Thymus (tissue), 11 donors: ENCODE measurements around the gene RIIAD1. TPM values are rescaled to one million over a fixed set of nuclear protein-coding genes. Genes with fewer than 3 reads are reported as not detected.
A peak's percentile ranks its signal among the peaks of the same experiment; 100 is the strongest.

Experiments
- DNase-seq, 9 donors: peaks; one replicate each; pipeline ENCODE4 v3.0.0-alpha.2; 2013; ENCODE audit warnings: low spot score in 9 of 9, low read depth in 6 of 9, missing footprints in 1 of 9
- H3K27ac ChIP-seq, 2 donors: one replicate each; pipeline ENCODE4 v1.5.1; 2013; ENCODE audit warnings: control low read depth in 1 of 2, low read depth in 1 of 2, low read length in 1 of 2, mild to moderate bottlenecking in 1 of 2, moderate library complexity in 1 of 2
- H3K27me3 ChIP-seq, 2 donors: one replicate each; pipeline ENCODE4 v1.5.1; 2013; ENCODE audit warnings: low read length in 1 of 2; ENCODE audit not compliant: control insufficient read depth in 2 of 2, insufficient read depth in 1 of 2
- H3K36me3 ChIP-seq, 2 donors: one replicate each; pipeline ENCODE4 v1.5.1; 2013; ENCODE audit warnings: low read length in 1 of 2, mild to moderate bottlenecking in 1 of 2, moderate library complexity in 1 of 2; ENCODE audit not compliant: control insufficient read depth in 2 of 2, insufficient read depth in 2 of 2
- H3K4me1 ChIP-seq, 2 donors: one replicate each; pipeline ENCODE4 v1.5.1; 2013; ENCODE audit warnings: low read length in 2 of 2; ENCODE audit not compliant: control insufficient read depth in 2 of 2, insufficient read depth in 2 of 2
- H3K4me3 ChIP-seq, 2 donors: one replicate each; pipeline ENCODE4 v1.5.1; 2013; ENCODE audit warnings: low read length in 2 of 2, control low read depth in 1 of 2, mild to moderate bottlenecking in 1 of 2
- H3K9me3 ChIP-seq, 2 donors: one replicate each; pipeline ENCODE4 v1.5.1; 2013; ENCODE audit warnings: low read length in 1 of 2, mild to moderate bottlenecking in 1 of 2; ENCODE audit not compliant: control insufficient read depth in 2 of 2, insufficient read depth in 1 of 2
- WGBS: extraction: QIAGEN DNeasy Blood & Tissue Kit; methylation state at CpG from one replicate; pipeline ENCODE4 v1.1.7; 2013; 5-methylcytosine and 5-hydroxymethylcytosine counted together
- polyA plus RNA-seq: library from polyadenylated mRNA; stranded (reverse); fragments of 200-250 nt; gene quantifications from one replicate; pipeline ENCODE4 v1.2.3, GENCODE V29; 2013
- total RNA-seq: library from RNA; stranded (reverse); fragments of 120-200 nt; gene quantifications from one replicate; pipeline ENCODE4 v1.2.4, GENCODE V29; 2013
- donor health status: healthy.

The RIIAD1 gene
- total and polyA plus RNA-seq, 2 donors, result 0.21 TPM; not detected in 1

DNA sequence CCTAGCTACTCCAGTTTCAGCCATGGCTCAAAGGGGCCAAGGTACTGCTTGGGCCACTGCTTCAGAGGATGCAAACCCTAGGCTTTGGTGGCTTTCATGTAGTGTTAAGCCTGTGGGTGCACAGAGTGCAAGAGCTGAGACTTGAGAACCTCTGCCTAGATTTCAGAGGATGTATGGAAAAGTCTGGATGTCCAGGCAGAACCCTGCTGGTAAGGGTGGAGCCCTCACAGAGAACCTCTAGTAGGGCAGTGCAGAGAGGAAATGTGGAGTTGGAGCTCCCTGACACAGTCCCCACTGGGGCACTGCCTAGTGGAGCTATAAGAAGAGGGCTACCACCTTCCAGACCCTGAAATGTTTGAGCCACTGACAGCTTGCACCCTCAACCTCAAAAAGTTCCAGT, 16.2 kb downstream of the RIIAD1 start:
- Histone ChIP-seq H3K27me3 (peaks cover 0 to 6% of the 10 kb centered on the region in 2 donors), H3K36me3 (no peaks in the 10 kb centered on the region), H3K9me3 (peaks cover 7 to 11% of the 10 kb centered on the region in 2 donors), H3K27ac (no peak overlapping the region), H3K4me1 (no peaks in the 10 kb centered on the region), H3K4me3 (no peak overlapping the region)
- DNase-seq, result no peak

DNA sequence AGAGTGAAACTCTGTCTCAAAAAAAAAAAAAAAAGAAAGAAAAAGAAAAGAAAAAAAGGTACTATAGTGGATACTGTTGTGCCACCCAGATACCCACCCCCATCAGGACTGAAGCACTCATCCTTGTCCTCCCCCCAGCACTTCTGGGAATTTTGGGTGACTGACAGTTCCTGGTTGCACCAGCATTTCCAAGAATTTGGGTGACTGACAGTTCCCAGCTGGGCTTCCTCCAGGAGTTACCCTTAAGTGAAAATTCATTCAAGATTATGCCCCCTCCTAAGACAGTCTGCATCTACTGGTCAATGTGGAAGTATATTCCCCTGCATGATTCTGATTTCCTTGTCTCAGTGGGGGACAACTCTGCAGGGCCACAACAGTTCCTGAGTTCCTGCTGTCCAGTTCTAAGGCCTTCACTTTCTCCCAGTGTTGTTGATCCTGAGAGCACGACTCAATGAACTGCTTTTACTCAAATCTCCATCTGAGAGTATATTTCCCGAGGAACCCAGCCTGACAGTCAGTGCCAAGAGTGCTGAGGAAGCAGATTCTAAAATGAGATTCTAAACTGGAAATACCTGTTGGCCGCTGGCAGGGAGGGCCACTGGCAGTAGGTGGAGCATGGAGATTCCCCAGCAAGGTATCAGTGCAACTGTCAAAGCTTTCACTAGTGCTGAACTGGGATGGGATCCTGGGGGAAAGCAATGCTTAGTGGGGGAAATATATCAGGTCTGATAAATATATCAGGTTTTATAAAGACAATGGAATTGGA, 18.5 kb downstream of the RIIAD1 start:
- H3K27me3 ChIP-seq, result peaks cover 0 to 6% of the 10 kb centered on the region in 2 donors
- 81% methylated on average over 3 of the region's 3 CpGs for WGBS
- H3K36me3 ChIP-seq, result no peaks in the 10 kb centered on the region
- peaks cover 7 to 11% of the 10 kb centered on the region in 2 donors for H3K9me3 ChIP-seq
- no peak overlapping the region for H3K4me3 ChIP-seq
- H3K27ac ChIP-seq, result no peak overlapping the region
- DNase-seq, result peak in 1 of 9 donors; percentile 10
- no peaks in the 10 kb centered on the region for H3K4me1 ChIP-seq

- no peak for DNase-seq
- Histone ChIP-seq H3K9me3 (peaks cover 7 to 11% of the 10 kb centered on the region in 2 donors), H3K27ac (no peak overlapping the region), H3K27me3 (peaks cover 0 to 4% of the 10 kb centered on the region in 2 donors), H3K4me3 (no peak overlapping the region), H3K36me3 (no peaks in the 10 kb centered on the region), H3K4me1 (no peaks in the 10 kb centered on the region)
- WGBS, result 95% methylated on average over 4 of the region's 4 CpGs
Observed at GRCh38 chr1:151741516-151741915, 20.2 kb downstream of the RIIAD1 start.

DNA sequence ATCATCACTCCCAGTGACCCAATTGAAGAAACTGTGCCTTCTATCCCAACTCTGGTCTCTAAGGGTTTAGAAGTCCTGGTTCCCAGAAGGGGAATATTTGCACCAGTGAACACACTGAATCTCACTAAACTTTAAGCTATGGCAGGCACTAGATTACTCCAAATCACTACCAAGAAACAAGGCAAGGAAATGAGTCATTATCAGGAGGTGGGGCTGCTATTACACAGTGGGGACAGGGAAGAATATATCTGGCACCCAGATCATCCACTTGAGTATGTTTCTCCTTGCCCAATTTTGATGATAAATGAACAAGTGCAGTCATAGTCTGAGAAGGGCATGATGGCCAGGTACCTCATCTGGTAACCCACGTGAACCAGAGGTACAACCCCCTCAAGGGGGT, 35.0 kb downstream of the RIIAD1 start:
- 100% methylated on average over 1 of the region's 1 CpG for WGBS
- Histone ChIP-seq H3K4me1 (no peaks in the 10 kb centered on the region), H3K4me3 (no peak overlapping the region), H3K27me3 (no peaks in the 10 kb centered on the region), H3K36me3 (peaks cover 31 to 34% of the 10 kb centered on the region in 2 donors), H3K9me3 (no peaks in the 10 kb centered on the region), H3K27ac (no peak overlapping the region)
- no peak for DNase-seq

- Histone ChIP-seq H3K36me3 (peaks cover 40 to 41% of the 10 kb centered on the region in 2 donors), H3K27me3 (no peaks in the 10 kb centered on the region), H3K27ac (no peak overlapping the region), H3K4me3 (no peak overlapping the region), H3K9me3 (no peaks in the 10 kb centered on the region), H3K4me1 (peaks cover 9 to 15% of the 10 kb centered on the region in 2 donors)
- DNase-seq, result no peak
Observed at GRCh38 chr1:151759241-151759640, 37.9 kb downstream of the RIIAD1 start.

GRCh38 chr1:151760597-151761385, 39.5 kb downstream of the RIIAD1 start:
- Histone ChIP-seq H3K27ac (no peak overlapping the region), H3K36me3 (peaks cover 40 to 41% of the 10 kb centered on the region in 2 donors), H3K9me3 (no peaks in the 10 kb centered on the region), H3K27me3 (no peaks in the 10 kb centered on the region), H3K4me3 (no peak overlapping the region), H3K4me1 (peaks cover 9 to 15% of the 10 kb centered on the region in 2 donors)
- no peak for DNase-seq
- 98% methylated on average over 7 of the region's 7 CpGs for WGBS

GRCh38 chr1:151762941-151763921, 41.9 kb downstream of the RIIAD1 start, which contains the start of gene MRPL9:
Gene MRPL9 (minus strand): TSS chr1:151763496. CDS start chr1:151763479, 17 bp downstream.
- Histone ChIP-seq H3K4me1 (peaks cover 9 to 15% of the 10 kb centered on the region in 2 donors), H3K27ac (peak within 1 kb of the TSS; percentile 70 to 89), H3K9me3 (no peaks in the 10 kb centered on the region), H3K36me3 (peaks cover 25 to 37% of the 10 kb centered on the region in 2 donors), H3K27me3 (no peaks in the 10 kb centered on the region), H3K4me3 (peak within 1 kb of the TSS; percentile 89 to 92)
- peak; percentile 56 to 90 (median 71) for DNase-seq
- under 1% methylated on average over 68 of the region's 68 CpGs for WGBS

DNA sequence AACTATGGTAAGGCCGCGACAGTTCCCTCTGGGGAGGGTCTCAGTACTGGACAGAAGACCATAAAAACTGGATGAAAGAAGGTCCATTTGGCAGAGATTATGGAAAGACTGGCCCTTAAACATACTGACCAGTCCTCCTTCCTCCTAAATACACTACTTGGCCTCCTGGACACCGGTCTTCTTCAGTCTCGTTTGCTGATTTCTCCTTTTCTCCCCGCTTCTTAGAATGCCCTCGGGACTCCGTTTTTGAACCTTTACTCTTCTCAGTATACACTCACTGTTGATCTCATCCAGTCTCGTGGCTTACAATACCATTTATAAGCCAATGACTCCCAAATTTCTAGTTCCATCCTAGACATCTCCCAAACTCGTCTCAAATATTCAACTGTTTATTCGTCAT, 42.7 kb downstream of the RIIAD1 start:
- WGBS, result 75% methylated on average over 10 of the region's 10 CpGs
- H3K27ac ChIP-seq, result peak overlapping the region; percentile 70 to 89

More for the DNA sequence above, 42.7 kb downstream of the RIIAD1 start:
- H3K27me3 ChIP-seq, result no peaks in the 10 kb centered on the region
- no peaks in the 10 kb centered on the region for H3K9me3 ChIP-seq
- H3K36me3 ChIP-seq, result peaks cover 25 to 32% of the 10 kb centered on the region in 2 donors
- peak overlapping the region; percentile 89 to 92 for H3K4me3 ChIP-seq
- peaks cover 9 to 15% of the 10 kb centered on the region in 2 donors for H3K4me1 ChIP-seq
- no peak for DNase-seq
